Measurements from ENCODE around the gene JMJD4. TPM values are rescaled to one million over a fixed set of nuclear protein-coding genes. Genes with fewer than 3 reads are reported as not detected.

The JMJD4 gene
- total and polyA plus RNA-seq, 9 of the 15 experiments (the other 6 are each of a cell fraction or from before 2014, with no cell fraction given), result 1.4 to 42.6 (median 29.2) TPM

DNA sequence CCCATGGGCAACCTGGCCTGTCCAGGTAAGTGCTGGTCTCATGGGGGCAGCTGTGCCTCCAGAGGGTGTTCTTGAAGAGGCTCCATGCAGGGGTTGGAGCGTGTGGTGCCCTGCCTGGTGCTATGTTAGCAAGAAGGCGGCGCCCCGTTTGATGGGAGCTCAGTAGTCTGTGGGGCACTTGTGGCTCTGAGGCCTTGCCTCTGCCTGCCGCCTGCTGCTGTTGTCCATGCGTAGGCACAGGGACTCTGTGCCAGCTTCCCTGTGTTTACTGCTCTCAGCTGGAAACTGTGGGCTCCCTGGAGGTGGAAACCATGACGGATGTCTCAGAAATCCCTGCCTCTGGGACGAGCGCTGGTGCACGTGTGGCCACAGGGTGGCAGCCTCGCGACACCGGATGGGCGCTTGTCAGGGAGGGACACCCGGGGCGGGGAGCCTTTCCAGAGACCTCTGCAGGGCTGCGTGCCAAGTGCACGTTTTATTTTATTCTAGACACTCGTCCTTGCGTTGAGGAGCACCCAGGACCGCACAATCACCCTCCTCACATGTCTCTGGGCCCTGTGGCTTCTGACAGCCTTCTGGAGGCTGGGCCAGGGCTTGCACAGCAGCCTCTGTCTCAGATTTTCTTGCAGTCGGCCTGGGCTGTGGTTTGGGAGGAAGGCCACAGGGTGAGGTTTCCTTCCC lies 27.3 kb upstream of the JMJD4 start (continued):
- TF ChIP-seq, protein P1, sequence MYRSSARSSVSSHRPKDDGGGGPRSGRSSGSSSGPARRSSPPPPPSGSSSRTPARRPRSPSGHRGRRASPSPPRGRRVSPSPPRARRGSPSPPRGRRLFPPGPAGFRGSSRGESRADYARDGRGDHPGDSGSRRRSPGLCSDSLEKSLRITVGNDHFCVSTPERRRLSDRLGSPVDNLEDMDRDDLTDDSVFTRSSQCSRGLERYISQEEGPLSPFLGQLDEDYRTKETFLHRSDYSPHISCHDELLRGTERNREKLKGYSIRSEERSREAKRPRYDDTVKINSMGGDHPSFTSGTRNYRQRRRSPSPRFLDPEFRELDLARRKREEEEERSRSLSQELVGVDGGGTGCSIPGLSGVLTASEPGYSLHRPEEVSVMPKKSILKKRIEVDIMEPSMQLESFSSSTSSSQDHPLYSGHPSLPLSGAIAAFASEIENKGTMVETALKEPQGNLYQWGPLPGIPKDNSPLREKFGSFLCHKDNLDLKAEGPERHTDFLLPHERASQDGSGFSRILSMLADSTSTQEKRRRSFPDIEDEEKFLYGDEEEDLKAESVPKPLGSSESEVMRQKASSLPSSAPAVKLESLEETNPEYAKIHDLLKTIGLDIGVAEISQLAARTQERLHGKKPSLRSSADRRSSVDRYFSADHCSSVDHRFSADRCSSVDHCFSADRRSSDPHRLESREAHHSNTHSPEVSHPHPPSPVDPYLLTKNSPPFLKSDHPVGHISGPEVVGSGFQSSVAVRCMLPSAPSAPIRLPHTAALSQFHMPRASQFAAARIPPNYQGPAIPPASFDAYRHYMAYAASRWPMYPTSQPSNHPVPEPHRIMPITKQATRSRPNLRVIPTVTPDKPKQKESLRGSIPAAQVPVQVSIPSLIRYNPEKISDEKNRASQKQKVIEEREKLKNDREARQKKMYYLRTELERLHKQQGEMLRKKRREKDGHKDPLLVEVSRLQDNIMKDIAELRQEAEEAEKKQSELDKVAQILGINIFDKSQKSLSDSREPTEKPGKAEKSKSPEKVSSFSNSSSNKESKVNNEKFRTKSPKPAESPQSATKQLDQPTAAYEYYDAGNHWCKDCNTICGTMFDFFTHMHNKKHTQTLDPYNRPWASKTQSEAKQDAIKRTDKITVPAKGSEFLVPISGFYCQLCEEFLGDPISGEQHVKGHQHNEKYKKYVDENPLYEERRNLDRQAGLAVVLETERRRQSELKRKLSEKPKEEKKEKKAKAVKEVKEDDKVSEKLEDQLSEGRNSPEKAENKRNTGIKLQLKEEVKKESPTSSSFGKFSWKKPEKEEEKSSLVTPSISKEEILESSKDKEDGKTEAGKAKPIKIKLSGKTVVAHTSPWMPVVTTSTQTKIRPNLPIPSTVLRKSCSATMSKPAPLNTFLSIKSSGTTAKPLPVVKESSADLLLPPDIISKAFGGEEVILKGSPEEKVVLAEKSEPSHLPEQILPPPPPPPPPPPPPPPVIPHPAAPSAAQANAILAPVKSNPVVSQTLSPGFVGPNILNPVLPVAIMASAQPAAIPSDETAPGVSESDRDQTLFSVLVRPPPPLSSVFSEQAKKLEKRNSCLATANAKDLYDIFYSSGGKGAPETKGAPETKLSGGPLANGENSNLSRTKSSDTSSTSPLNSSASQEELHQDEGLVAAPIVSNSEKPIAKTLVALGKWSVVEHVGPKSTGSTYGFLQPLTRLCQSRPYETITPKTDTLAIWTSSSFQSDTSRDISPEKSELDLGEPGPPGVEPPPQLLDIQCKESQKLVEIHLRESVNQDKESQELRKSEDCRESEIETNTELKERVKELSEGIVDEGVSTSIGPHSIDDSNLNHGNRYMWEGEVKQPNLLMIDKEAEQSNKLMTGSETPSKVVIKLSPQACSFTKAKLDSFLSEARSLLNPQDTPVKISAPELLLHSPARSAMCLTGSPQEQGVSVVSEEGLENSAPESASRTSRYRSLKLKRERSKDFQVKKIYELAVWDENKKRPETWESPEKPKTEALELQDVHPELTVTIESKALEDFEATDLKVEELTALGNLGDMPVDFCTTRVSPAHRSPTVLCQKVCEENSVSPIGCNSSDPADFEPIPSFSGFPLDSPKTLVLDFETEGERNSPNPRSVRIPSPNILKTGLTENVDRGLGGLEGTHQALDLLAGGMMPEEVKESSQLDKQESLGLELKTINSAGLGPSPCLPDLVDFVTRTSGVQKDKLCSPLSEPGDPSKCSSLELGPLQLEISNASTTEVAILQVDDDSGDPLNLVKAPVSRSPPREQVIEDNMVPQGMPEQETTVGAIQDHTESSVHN (IDR thresholded peaks at IDR 0.05; ENCODE audit: borderline replicate concordance in 1 of 2, low read depth in 1 of 2), result no peak
- no peak for TF ChIP-seq POLR2B (IDR thresholded peaks at IDR 0.05; ENCODE audit: low read depth, partially characterized antibody)
- no peak for TF ChIP-seq RHOXF2B (CRISPR knock-in tag; conservative IDR thresholded peaks at IDR 0.05)
- TF ChIP-seq RBBP5 (IDR thresholded peaks at IDR 0.05; ENCODE audit: borderline replicate concordance, insufficient read depth, low read length, poor library complexity, severe bottlenecking), result no peak
- TF ChIP-seq TARDBP (IDR thresholded peaks at IDR 0.05), result no peak
- no peak for TF ChIP-seq LCOR (CRISPR knock-in tag; IDR thresholded peaks at IDR 0.05)
- TF ChIP-seq CBX5 (IDR thresholded peaks at IDR 0.05; ENCODE audit: borderline replicate concordance, low read depth), result no peak
- no peak for TF ChIP-seq KLF6 (CRISPR knock-in tag; IDR thresholded peaks at IDR 0.05; ENCODE audit: borderline replicate concordance)
- TF ChIP-seq STAT6 (CRISPR knock-in tag; IDR thresholded peaks at IDR 0.05), result peak; percentile 62; the same call in 1 of the 2 replicates
- TF ChIP-seq SIX5 (IDR thresholded peaks at IDR 0.05; ENCODE audit: borderline replicate concordance in 1 of 2, insufficient read depth in 1 of 2, low read depth in 1 of 2, low read length in 2 of 2), result no peak
- no peak for TF ChIP-seq MED1 (CRISPR knock-in tag; IDR thresholded peaks at IDR 0.05; ENCODE audit: borderline replicate concordance)
- no peak for TF ChIP-seq HINFP (tag; conservative IDR thresholded peaks at IDR 0.05; ENCODE audit: low read depth)
